H9 (cell line): ENCODE results near the gene ZNF737. TPM values are rescaled to one million over a fixed set of nuclear protein-coding genes. Genes with fewer than 3 reads are reported as not detected.

ENCODE experiments used
- DNase-seq: peaks from one replicate; pipeline ENCODE4 v3.0.0-alpha.2; 2017
- H2AFZ ChIP-seq: one replicate; pipeline ENCODE4 v1.6.1; 2013; ENCODE audit warnings: mild to moderate bottlenecking, low read length, control low read depth, moderate library complexity
- H2AK5ac ChIP-seq: 2 replicates; pipeline ENCODE4 v1.6.1; 2013; ENCODE audit warnings: low read length, control low read depth, mixed read lengths; ENCODE audit not compliant: insufficient read length
- H2BK120ac ChIP-seq: one replicate; pipeline ENCODE4 v1.6.1; 2013; ENCODE audit warnings: low read depth, mild to moderate bottlenecking, low read length, control low read depth, inconsistent platforms; ENCODE audit not compliant: poor library complexity, severe bottlenecking
- H2BK12ac ChIP-seq: 2 replicates; pipeline ENCODE4 v1.6.1; 2013; ENCODE audit warnings: low read length, control low read depth, mixed read lengths, low read depth; ENCODE audit not compliant: insufficient read length
- H2BK15ac ChIP-seq: 2 replicates; pipeline ENCODE4 v1.6.1; 2013; ENCODE audit warnings: low read depth, low read length, control low read depth
- H2BK20ac ChIP-seq: one replicate; pipeline ENCODE4 v1.6.1; 2013; ENCODE audit warnings: low read depth, mild to moderate bottlenecking, low read length, control low read depth, inconsistent platforms; ENCODE audit not compliant: poor library complexity, severe bottlenecking
- H2BK5ac ChIP-seq: 2 replicates; pipeline ENCODE4 v1.6.1; 2013; ENCODE audit warnings: low read length, control low read depth, mixed read lengths; ENCODE audit not compliant: insufficient read length
- H3K14ac ChIP-seq: 2 replicates; pipeline ENCODE4 v1.6.1; 2013; ENCODE audit warnings: low read length, control low read depth; ENCODE audit not compliant: insufficient read depth
- H3K18ac ChIP-seq: 2 replicates; pipeline ENCODE4 v1.6.1; 2013; ENCODE audit warnings: low read depth, mild to moderate bottlenecking, mixed read lengths, low read length, control low read depth; ENCODE audit not compliant: insufficient read length
- H3K23ac ChIP-seq: 2 replicates; pipeline ENCODE4 v1.6.1; 2013; ENCODE audit warnings: low read length, control low read depth, mixed read lengths, low read depth; ENCODE audit not compliant: insufficient read length
- H3K23me2 ChIP-seq: 2 replicates; pipeline ENCODE4 v1.6.1; 2013; ENCODE audit warnings: low read depth, mild to moderate bottlenecking, mixed read lengths, low read length, control low read depth; ENCODE audit not compliant: insufficient read length, poor library complexity, severe bottlenecking
- H3K27ac ChIP-seq: 2 replicates; pipeline ENCODE4 v1.5.1; 2013; ENCODE audit warnings: low read length, control low read depth, mixed read lengths, low read depth; ENCODE audit not compliant: insufficient read length
- H3K27me3 ChIP-seq: 2 replicates; pipeline ENCODE4 v1.6.1; 2013; ENCODE audit warnings: low read length, control low read depth, inconsistent platforms; ENCODE audit not compliant: insufficient read depth
- H3K4ac ChIP-seq: 2 replicates; pipeline ENCODE4 v1.6.1; 2013; ENCODE audit warnings: low read depth, mild to moderate bottlenecking, control low read depth, inconsistent platforms, low read length, moderate library complexity
- H3K4me1 ChIP-seq: 2 replicates; pipeline ENCODE4 v1.6.1; 2013; ENCODE audit warnings: low read length, control low read depth, inconsistent platforms; ENCODE audit not compliant: insufficient read depth
- H3K4me2 ChIP-seq: 2 replicates; pipeline ENCODE4 v1.6.1; 2013; ENCODE audit warnings: low read length, control low read depth, mixed read lengths; ENCODE audit not compliant: insufficient read length, insufficient read depth
- H3K56ac ChIP-seq: 2 replicates; pipeline ENCODE4 v1.6.1; 2013; ENCODE audit warnings: low read depth, mild to moderate bottlenecking, mixed read lengths, low read length, control low read depth; ENCODE audit not compliant: insufficient read length
- H3K79me1 ChIP-seq: 2 replicates; pipeline ENCODE4 v1.6.1; 2013; ENCODE audit warnings: low read depth, mild to moderate bottlenecking, moderate library complexity, low read length, control low read depth, inconsistent platforms; ENCODE audit not compliant: insufficient read depth, poor library complexity, severe bottlenecking
- H3K79me2 ChIP-seq: 2 replicates; pipeline ENCODE4 v1.6.1; 2013; ENCODE audit warnings: low read length, control low read depth, inconsistent platforms; ENCODE audit not compliant: insufficient read depth
- H3K9ac ChIP-seq: 2 replicates; pipeline ENCODE4 v1.6.1; 2013; ENCODE audit warnings: low read length, control low read depth, mixed read lengths; ENCODE audit not compliant: insufficient read length; ENCODE audit errors: extremely low read depth
- H3K9me3 ChIP-seq: one replicate; pipeline ENCODE4 v1.6.1; 2013; ENCODE audit warnings: low read depth, low read length, inconsistent platforms; ENCODE audit not compliant: control insufficient read depth
- H3T11ph ChIP-seq: one replicate; pipeline ENCODE4 v1.6.1; 2013; ENCODE audit warnings: mild to moderate bottlenecking, low read length, control low read depth, inconsistent platforms
- H4K20me1 ChIP-seq: one replicate; pipeline ENCODE4 v1.6.1; 2013; ENCODE audit not compliant: control insufficient read depth, insufficient read length, insufficient read depth
- H4K5ac ChIP-seq: 2 replicates; pipeline ENCODE4 v1.6.1; 2013; ENCODE audit warnings: low read depth, mild to moderate bottlenecking, mixed read lengths, low read length, control low read depth; ENCODE audit not compliant: insufficient read length
- H4K8ac ChIP-seq: replicated peaks from 2 replicates; pipeline ENCODE4 v1.6.1; 2013; ENCODE audit warnings: low read length, control low read depth, mixed read lengths, low read depth; ENCODE audit not compliant: insufficient read length
- H4K91ac ChIP-seq: 2 replicates; pipeline ENCODE4 v1.6.1; 2013; ENCODE audit warnings: low read depth, mild to moderate bottlenecking, moderate library complexity, mixed read lengths, low read length, control low read depth; ENCODE audit not compliant: insufficient read length
- H3K27ac Mint-ChIP-seq, 3 experiments: 2 replicates in 2 of 3; 3 replicates in 1 of 3; pipeline ENCODE4 v1.8.0; 2020 to 2021; ENCODE audit warnings: mixed read lengths in 3 of 3, mild to moderate bottlenecking in 1 of 3, moderate library complexity in 1 of 3
- H3K27me3 Mint-ChIP-seq: 2 replicates; pipeline ENCODE4 v1.8.0; 2021; ENCODE audit warnings: low read depth, mild to moderate bottlenecking, moderate library complexity, mixed read lengths
- H3K36me3 Mint-ChIP-seq, 3 experiments: 2 replicates in 2 of 3; 3 replicates in 1 of 3; pipeline ENCODE4 v1.8.0; 2020 to 2021; ENCODE audit warnings: low read depth in 3 of 3, mixed read lengths in 3 of 3; ENCODE audit not compliant: insufficient read depth in 1 of 3
- H3K4me1 Mint-ChIP-seq, 2 experiments: 2 replicates each; pipeline ENCODE4 v1.8.0; 2020; ENCODE audit warnings: mixed read lengths in 2 of 2
- H3K4me3 Mint-ChIP-seq, 2 experiments: 2 replicates in 1 of 2; 3 replicates in 1 of 2; pipeline ENCODE4 v1.8.0; 2020 to 2021; ENCODE audit warnings: mild to moderate bottlenecking in 2 of 2, mixed read lengths in 2 of 2, moderate library complexity in 1 of 2
- H3K9me3 Mint-ChIP-seq, 2 experiments: 2 replicates in 1 of 2; 3 replicates in 1 of 2; pipeline ENCODE4 v1.8.0; 2020; ENCODE audit warnings: mild to moderate bottlenecking in 2 of 2, mixed read lengths in 2 of 2, moderate library complexity in 1 of 2
- WGBS: extraction: QIAGEN DNeasy Blood & Tissue Kit; methylation state at CpG from one replicate; pipeline ENCODE4 v1.1.7; 2013; ENCODE audit warnings: missing lambda C conversion rate, low lambda C conversion rate, mixed read lengths; ENCODE audit not compliant: insufficient read length; ENCODE audit errors: extremely low coverage; 5-methylcytosine and 5-hydroxymethylcytosine counted together
- total RNA-seq: library from RNA; stranded (reverse); gene quantifications from 2 replicates; pipeline ENCODE4 v1.2.1, GENCODE V29; 2021
- TF ChIP-seq, protein P1 (sequence below): fragments of 200-600 bp; sonication (generic); conservative IDR thresholded peaks from 3 replicates; pipeline ENCODE4 v1.8.0; 2021; ENCODE audit warnings: antibody characterized with exemption, mild to moderate bottlenecking

ZNF737 gene
- total RNA-seq, 1 experiment from 2014 or later, result 14.3 TPM

GRCh38 chr19:20513189-20513904, 52.2 kb downstream of the ZNF737 start:
- H3K4ac ChIP-seq, result no peak overlapping the region
- no peak overlapping the region for H4K8ac ChIP-seq
- no peak overlapping the region; a peak in 1 of 7 replicates for H3K27ac Mint-ChIP-seq
- no peak overlapping the region for H3K14ac ChIP-seq
- no peaks in the 10 kb centered on the region for H3K4me1 ChIP-seq
- H3K9me3 ChIP-seq, result no peaks in the 10 kb centered on the region
- H3K18ac ChIP-seq, result no peak overlapping the region
- peaks cover 16% of the 10 kb centered on the region for H3K27me3 Mint-ChIP-seq
- peaks cover 2 to 6% of the 10 kb centered on the region in 2 experiments; a peak in 2 of 4 replicates for H3K4me1 Mint-ChIP-seq
- H3K9me3 Mint-ChIP-seq, result peaks cover 20 to 28% of the 10 kb centered on the region in 2 experiments
- H2BK15ac ChIP-seq, result no peak overlapping the region
- H3K27ac ChIP-seq, result no peak overlapping the region
- no peak overlapping the region for H2BK120ac ChIP-seq
- no peak overlapping the region for H3K9ac ChIP-seq
- no peaks in the 10 kb centered on the region for H3K27me3 ChIP-seq
- H3K79me2 ChIP-seq, result no peaks in the 10 kb centered on the region
- H2BK5ac ChIP-seq, result no peak overlapping the region
- no peak overlapping the region for H4K5ac ChIP-seq
- H2BK20ac ChIP-seq, result no peak overlapping the region
- H2AK5ac ChIP-seq, result no peak overlapping the region
- no CpG with 5 or more reads among the region's 5 CpGs for WGBS
- no peak overlapping the region for H3K4me3 Mint-ChIP-seq
- TF ChIP-seq, protein P1, sequence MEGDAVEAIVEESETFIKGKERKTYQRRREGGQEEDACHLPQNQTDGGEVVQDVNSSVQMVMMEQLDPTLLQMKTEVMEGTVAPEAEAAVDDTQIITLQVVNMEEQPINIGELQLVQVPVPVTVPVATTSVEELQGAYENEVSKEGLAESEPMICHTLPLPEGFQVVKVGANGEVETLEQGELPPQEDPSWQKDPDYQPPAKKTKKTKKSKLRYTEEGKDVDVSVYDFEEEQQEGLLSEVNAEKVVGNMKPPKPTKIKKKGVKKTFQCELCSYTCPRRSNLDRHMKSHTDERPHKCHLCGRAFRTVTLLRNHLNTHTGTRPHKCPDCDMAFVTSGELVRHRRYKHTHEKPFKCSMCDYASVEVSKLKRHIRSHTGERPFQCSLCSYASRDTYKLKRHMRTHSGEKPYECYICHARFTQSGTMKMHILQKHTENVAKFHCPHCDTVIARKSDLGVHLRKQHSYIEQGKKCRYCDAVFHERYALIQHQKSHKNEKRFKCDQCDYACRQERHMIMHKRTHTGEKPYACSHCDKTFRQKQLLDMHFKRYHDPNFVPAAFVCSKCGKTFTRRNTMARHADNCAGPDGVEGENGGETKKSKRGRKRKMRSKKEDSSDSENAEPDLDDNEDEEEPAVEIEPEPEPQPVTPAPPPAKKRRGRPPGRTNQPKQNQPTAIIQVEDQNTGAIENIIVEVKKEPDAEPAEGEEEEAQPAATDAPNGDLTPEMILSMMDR, result no peak
- H3K23me2 ChIP-seq, result no peaks in the 10 kb centered on the region
- no peak overlapping the region for H4K91ac ChIP-seq
- no peak overlapping the region for H3K56ac ChIP-seq
- no peaks in the 10 kb centered on the region for H4K20me1 ChIP-seq
- H3K4me2 ChIP-seq, result no peak overlapping the region
- H2AFZ ChIP-seq, result no peak overlapping the region
- no peak for DNase-seq
- H3K79me1 ChIP-seq, result no peaks in the 10 kb centered on the region
- no peak overlapping the region for H3K23ac ChIP-seq
- no peak overlapping the region for H2BK12ac ChIP-seq
- H3T11ph ChIP-seq, result no peak overlapping the region
- H3K36me3 Mint-ChIP-seq, result peaks cover 0 to 1% (median 0%) of the 10 kb centered on the region in 3 experiments; a peak in 1 of 7 replicates
